ENCODE data around the gene RPL12. TPM values are rescaled to one million over a fixed set of nuclear protein-coding genes. Genes with fewer than 3 reads are reported as not detected.

The RPL12 gene
- total and polyA plus RNA-seq, 2 of the 13 experiments (the other 11 are each of a cell fraction or from before 2014, with no cell fraction given), result 1,551 to 2,590 TPM

- H3K4me2 ChIP-seq (ENCODE audit: low read depth, low read length), result no peak overlapping the region
- no peak overlapping the region for H3K4me3 ChIP-seq (replicated peaks in 1 of 3; ENCODE audit: insufficient read depth in 1 of 3, low read depth in 2 of 3, low read length in 3 of 3)
- H3K27ac ChIP-seq (ENCODE audit: extremely low read length, insufficient read depth, low read length), result no peak overlapping the region
- no peaks in the 10 kb centered on the region for H3K4me1 ChIP-seq (ENCODE audit: insufficient read depth, low read length)
- BruUV-seq (replicated peaks), result no TSS peak
- peaks cover 9 to 44% of the 10 kb centered on the region in 2 experiments; a peak in 4 of 5 replicates for H3K36me3 ChIP-seq (replicated peaks in 1 of 2; ENCODE audit: control insufficient read depth in 1 of 2, insufficient read depth in 2 of 2, low read length in 2 of 2)
- no peak overlapping the region for H2AFZ ChIP-seq (ENCODE audit: low read length)
- no peak for TF ChIP-seq CREB1 (IDR thresholded peaks at IDR 0.05)
- no peak for TF ChIP-seq CREB1 (CRISPR knock-in tag; IDR thresholded peaks at IDR 0.05)
- peak; percentile 31 for TF ChIP-seq AGO2 (optimal IDR thresholded peaks at IDR 0.05; ENCODE audit: low read depth, low read length)
- TF ChIP-seq THAP11 (CRISPR knock-in tag; IDR thresholded peaks at IDR 0.05), result no peak
- no peak overlapping the region for H3K9ac ChIP-seq (ENCODE audit: insufficient read depth, low read depth, low read length)
- no peaks in the 10 kb centered on the region for H3K27me3 ChIP-seq (ENCODE audit: control insufficient read depth in 1 of 2, insufficient read depth in 2 of 2, low read length in 2 of 2)
- ATAC-seq (no peak), FAIRE-seq (no peak), DNase-seq (ENCODE audit: low spot score) (no peak)
- ChIA-PET CTCF (ENCODE audit: low intra/inter-chr PET ratio, low total read pairs) (no interaction called here), POLR2A (no interaction called here)
- in situ Hi-C loops (cut with HindIII; ENCODE audit: extremely low pct_ligation_motif_present, low pct_unique_long_range_greater_than_20kb) (no loop called here), intact Hi-C loops (cut with micrococcal nuclease; ENCODE audit: unreplicated experiment) (no loop called here)
- no peaks in the 10 kb centered on the region for H3K9me3 ChIP-seq (ENCODE audit: low read length)
- 0 out of 2 replicates have a peak, but pooled peaks cover 3% of the 10 kb centered on the region for H4K20me1 ChIP-seq (ENCODE audit: insufficient read depth, low read length)
- H3K79me2 ChIP-seq (ENCODE audit: insufficient read depth, low read length), result no peaks in the 10 kb centered on the region
- 91% methylated on average over 14 of the region's 17 CpGs for WGBS (ENCODE audit: low lambda C conversion rate)
Observed at GRCh38 chr9:127479507-127480081, 28.4 kb upstream of the RPL12 start.

DNA sequence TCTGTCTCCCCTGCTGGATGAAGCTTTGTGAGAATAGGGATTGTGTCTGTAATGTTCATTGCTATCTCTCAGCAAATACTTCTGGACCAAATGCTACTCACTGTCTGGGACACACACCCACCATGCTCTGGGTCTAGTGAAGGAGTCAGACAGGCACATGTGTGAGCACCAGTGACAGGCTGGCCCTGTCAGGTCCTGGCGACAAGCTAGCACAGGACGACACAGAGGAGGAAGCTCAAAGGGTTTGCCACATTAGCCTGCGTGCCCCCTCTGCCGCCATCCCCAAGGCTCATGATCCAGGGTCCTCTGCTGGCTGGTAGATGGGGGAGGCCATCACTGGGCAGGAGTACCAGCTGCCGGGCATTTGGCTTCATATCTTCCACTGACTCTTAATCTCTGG, 23.4 kb upstream of the RPL12 start:
- WGBS (ENCODE audit: low lambda C conversion rate), result 100% methylated on average over 3 of the region's 5 CpGs
- H2AFZ ChIP-seq (ENCODE audit: low read length), result no peak overlapping the region
- BruUV-seq (replicated peaks), result no TSS peak
- H4K20me1 ChIP-seq (ENCODE audit: insufficient read depth, low read length), result 0 out of 2 replicates have a peak, but pooled peaks cover 3% of the 10 kb centered on the region
- FAIRE-seq, result no peak
- no peaks in the 10 kb centered on the region for H3K9me3 ChIP-seq (ENCODE audit: low read length)
- no peak overlapping the region for H3K27ac ChIP-seq (ENCODE audit: extremely low read length, insufficient read depth, low read length)
- in situ Hi-C loops (cut with HindIII; ENCODE audit: extremely low pct_ligation_motif_present, low pct_unique_long_range_greater_than_20kb), result no loop called here
- DNase-seq (ENCODE audit: low spot score), result no peak
- ChIA-PET POLR2A (no interaction called here), CTCF (ENCODE audit: low intra/inter-chr PET ratio, low total read pairs) (no interaction called here)
- H3K4me1 ChIP-seq (ENCODE audit: insufficient read depth, low read length), result no peaks in the 10 kb centered on the region
- H3K79me2 ChIP-seq (ENCODE audit: insufficient read depth, low read length), result no peaks in the 10 kb centered on the region
- intact Hi-C loops (cut with micrococcal nuclease; ENCODE audit: unreplicated experiment), result no loop called here
- no peak for ATAC-seq
- H3K27me3 ChIP-seq (ENCODE audit: control insufficient read depth in 1 of 2, insufficient read depth in 2 of 2, low read length in 2 of 2), result no peaks in the 10 kb centered on the region
- no peak overlapping the region for H3K4me2 ChIP-seq (ENCODE audit: low read depth, low read length)
- peaks cover 10 to 28% of the 10 kb centered on the region in 2 experiments; a peak in 3 of 5 replicates for H3K36me3 ChIP-seq (replicated peaks in 1 of 2; ENCODE audit: control insufficient read depth in 1 of 2, insufficient read depth in 2 of 2, low read length in 2 of 2)
- TF ChIP-seq HDAC6 (IDR thresholded peaks at IDR 0.05; ENCODE audit: low read depth, low read length), result no peak
- TF ChIP-seq ZSCAN12 (CRISPR knock-in tag; IDR thresholded peaks at IDR 0.05), result no peak
- TF ChIP-seq HOXA7 (CRISPR knock-in tag; IDR thresholded peaks at IDR 0.05), result no peak
- TF ChIP-seq, protein P1, sequence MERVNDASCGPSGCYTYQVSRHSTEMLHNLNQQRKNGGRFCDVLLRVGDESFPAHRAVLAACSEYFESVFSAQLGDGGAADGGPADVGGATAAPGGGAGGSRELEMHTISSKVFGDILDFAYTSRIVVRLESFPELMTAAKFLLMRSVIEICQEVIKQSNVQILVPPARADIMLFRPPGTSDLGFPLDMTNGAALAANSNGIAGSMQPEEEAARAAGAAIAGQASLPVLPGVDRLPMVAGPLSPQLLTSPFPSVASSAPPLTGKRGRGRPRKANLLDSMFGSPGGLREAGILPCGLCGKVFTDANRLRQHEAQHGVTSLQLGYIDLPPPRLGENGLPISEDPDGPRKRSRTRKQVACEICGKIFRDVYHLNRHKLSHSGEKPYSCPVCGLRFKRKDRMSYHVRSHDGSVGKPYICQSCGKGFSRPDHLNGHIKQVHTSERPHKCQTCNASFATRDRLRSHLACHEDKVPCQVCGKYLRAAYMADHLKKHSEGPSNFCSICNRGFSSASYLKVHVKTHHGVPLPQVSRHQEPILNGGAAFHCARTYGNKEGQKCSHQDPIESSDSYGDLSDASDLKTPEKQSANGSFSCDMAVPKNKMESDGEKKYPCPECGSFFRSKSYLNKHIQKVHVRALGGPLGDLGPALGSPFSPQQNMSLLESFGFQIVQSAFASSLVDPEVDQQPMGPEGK (CRISPR knock-in tag; IDR thresholded peaks at IDR 0.05), result no peak
- no peak overlapping the region for H3K4me3 ChIP-seq (replicated peaks in 1 of 3; ENCODE audit: insufficient read depth in 1 of 3, low read depth in 2 of 3, low read length in 3 of 3)
- no peak overlapping the region for H3K9ac ChIP-seq (ENCODE audit: insufficient read depth, low read depth, low read length)

Measured in HepG2 (cell line).